Mesenchymal stem cell (in vitro differentiated cells and primary cell): ENCODE data around the gene RNLS.

Experiments
- DNase-seq: peaks from one replicate; pipeline ENCODE4 v3.0.0-alpha.2; 2013
- H2AFZ ChIP-seq: one replicate; pipeline ENCODE4 v1.6.1; 2013; ENCODE audit warnings: low read depth, mild to moderate bottlenecking, control low read depth, inconsistent platforms, low read length, moderate library complexity
- H2AK5ac ChIP-seq: 2 replicates; pipeline ENCODE4 v1.6.1; 2013; ENCODE audit warnings: low read length, moderate library complexity, mild to moderate bottlenecking, inconsistent platforms; ENCODE audit not compliant: severe bottlenecking
- H2BK120ac ChIP-seq: one replicate; pipeline ENCODE4 v1.6.1; 2013; ENCODE audit warnings: low read depth, mild to moderate bottlenecking, inconsistent platforms, low read length, moderate library complexity
- H2BK12ac ChIP-seq, 2 experiments: one replicate each; pipeline ENCODE4 v1.6.1; 2013; ENCODE audit warnings: inconsistent platforms in 2 of 2, low read length in 2 of 2, mild to moderate bottlenecking in 2 of 2, moderate library complexity in 2 of 2, control low read depth in 1 of 2
- H2BK15ac ChIP-seq: one replicate; pipeline ENCODE4 v1.6.1; 2013; ENCODE audit warnings: mild to moderate bottlenecking, low read depth, inconsistent platforms; ENCODE audit not compliant: poor library complexity, severe bottlenecking
- H2BK5ac ChIP-seq: 2 replicates; pipeline ENCODE4 v1.6.1; 2013; ENCODE audit warnings: low read depth, mild to moderate bottlenecking, low read length, control low read depth, inconsistent platforms; ENCODE audit not compliant: poor library complexity, severe bottlenecking
- H3K14ac ChIP-seq, 2 experiments: one replicate each; pipeline ENCODE4 v1.6.1; 2013; ENCODE audit warnings: inconsistent platforms in 2 of 2, low read length in 2 of 2, control low read depth in 1 of 2, mild to moderate bottlenecking in 1 of 2, moderate library complexity in 1 of 2
- H3K18ac ChIP-seq, 2 experiments: one replicate each; pipeline ENCODE4 v1.6.1; 2013; ENCODE audit warnings: inconsistent platforms in 2 of 2, low read length in 2 of 2, control low read depth in 1 of 2, low read depth in 1 of 2, mild to moderate bottlenecking in 1 of 2
- H3K23ac ChIP-seq, 2 experiments: one replicate each; pipeline ENCODE4 v1.6.1; 2013; ENCODE audit warnings: inconsistent platforms in 2 of 2, low read length in 2 of 2, mild to moderate bottlenecking in 2 of 2, moderate library complexity in 2 of 2, control low read depth in 1 of 2
- H3K27ac ChIP-seq: 2 replicates; pipeline ENCODE4 v1.5.1; 2013; ENCODE audit warnings: mild to moderate bottlenecking, moderate library complexity, low read length, control low read depth, inconsistent platforms; ENCODE audit not compliant: poor library complexity, severe bottlenecking
- H3K27me3 ChIP-seq, 2 experiments: 2 replicates each; pipeline versions ENCODE4 v1.6.1 to v1.7.0; 2013; ENCODE audit warnings: low read length in 2 of 2, mild to moderate bottlenecking in 2 of 2, moderate library complexity in 2 of 2, control low read depth in 1 of 2, inconsistent platforms in 1 of 2; ENCODE audit not compliant: control insufficient read depth in 1 of 2, insufficient read depth in 1 of 2
- H3K36me3 ChIP-seq, 2 experiments: 2 replicates each; pipeline versions ENCODE4 v1.6.1 to v1.7.0; 2013; ENCODE audit warnings: low read length in 2 of 2, control low read depth in 1 of 2, inconsistent platforms in 1 of 2, low read depth in 1 of 2, mild to moderate bottlenecking in 1 of 2; ENCODE audit not compliant: insufficient read depth in 2 of 2, control insufficient read depth in 1 of 2
- H3K4ac ChIP-seq, 2 experiments: one replicate each; pipeline ENCODE4 v1.6.1; 2013; ENCODE audit warnings: inconsistent platforms in 2 of 2, low read length in 2 of 2, mild to moderate bottlenecking in 2 of 2, moderate library complexity in 2 of 2, control low read depth in 1 of 2, low read depth in 1 of 2
- H3K4me1 ChIP-seq: 2 replicates; pipeline ENCODE4 v1.6.1; 2013; ENCODE audit warnings: low read depth, low read length, control low read depth; ENCODE audit not compliant: control insufficient read depth, insufficient read depth
- H3K4me2 ChIP-seq: 2 replicates; pipeline ENCODE4 v1.6.1; 2013; ENCODE audit warnings: low read length, mild to moderate bottlenecking, inconsistent platforms; ENCODE audit not compliant: poor library complexity, severe bottlenecking
- H3K4me3 ChIP-seq, 2 experiments: 2 replicates each; pipeline versions ENCODE4 v1.5.1 to v1.7.0; 2013; ENCODE audit warnings: low read length in 2 of 2, mild to moderate bottlenecking in 2 of 2, control low read depth in 1 of 2, low read depth in 1 of 2; ENCODE audit not compliant: insufficient read depth in 1 of 2
- H3K79me1 ChIP-seq: replicated peaks from 2 replicates; pipeline ENCODE4 v1.6.1; 2013; ENCODE audit warnings: mild to moderate bottlenecking, control low read depth, low read length, inconsistent platforms; ENCODE audit not compliant: poor library complexity, severe bottlenecking
- H3K9ac ChIP-seq: 2 replicates; pipeline ENCODE4 v1.7.0; 2013; ENCODE audit warnings: mild to moderate bottlenecking, low read length, moderate library complexity
- H3K9me3 ChIP-seq: 2 replicates; pipeline ENCODE4 v1.7.0; 2013; ENCODE audit warnings: mild to moderate bottlenecking, low read length; ENCODE audit not compliant: control insufficient read depth
- H4K8ac ChIP-seq: one replicate; pipeline ENCODE4 v1.6.1; 2013; ENCODE audit warnings: inconsistent platforms, mild to moderate bottlenecking, low read length, moderate library complexity
- H4K91ac ChIP-seq: one replicate; pipeline ENCODE4 v1.6.1; 2013; ENCODE audit warnings: mild to moderate bottlenecking, low read length, inconsistent platforms
- WGBS: methylation state at CpG from one replicate; pipeline ENCODE4 v1.1.7; 2013; ENCODE audit warnings: mixed read lengths; 5-methylcytosine and 5-hydroxymethylcytosine counted together

RNLS gene

GRCh38 chr10:88540351-88540750 lies 42.8 kb downstream of the RNLS start:
- no peak overlapping the region for H3K9ac ChIP-seq

DNA sequence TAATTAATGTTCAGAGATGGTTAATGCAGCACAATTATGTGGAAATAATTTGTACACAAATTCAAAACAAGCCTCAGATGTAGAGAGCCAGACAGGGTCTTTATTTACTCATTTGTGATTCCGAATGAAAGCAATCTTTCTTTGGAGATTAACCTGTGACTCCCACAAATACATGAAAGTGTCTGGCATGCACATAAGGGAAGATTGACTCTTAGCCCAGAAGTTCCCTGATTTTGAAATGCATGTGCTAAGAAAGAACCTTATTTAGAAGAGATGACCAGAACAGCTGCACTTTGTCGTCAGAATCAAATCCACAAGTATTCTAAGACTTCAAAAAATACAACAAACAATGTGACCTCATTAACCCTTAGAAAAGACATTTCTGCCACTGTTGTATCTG lies 45.1 kb downstream of the RNLS start:
- Histone ChIP-seq H4K8ac (no peak overlapping the region), H3K27ac (no peak overlapping the region), H2BK12ac (no peak overlapping the region), H3K36me3 (no peaks in the 10 kb centered on the region), H3K4me1 (no peaks in the 10 kb centered on the region), H3K4ac (no peak overlapping the region), H3K4me2 (no peak overlapping the region), H2AFZ (no peak overlapping the region), H2BK5ac (no peak overlapping the region), H3K79me1 (no peaks in the 10 kb centered on the region), H3K23ac (no peak overlapping the region), H2AK5ac (no peak overlapping the region), H3K9ac (no peak overlapping the region), H3K9me3 (no peaks in the 10 kb centered on the region), H4K91ac (no peak overlapping the region), H3K18ac (no peak overlapping the region), H2BK15ac (no peak overlapping the region), H3K4me3 (no peak overlapping the region), H3K14ac (no peak overlapping the region), H2BK120ac (no peak overlapping the region), H3K27me3 (no peaks in the 10 kb centered on the region)
- DNase-seq: peak; percentile 86
- 0% methylated on average over 1 of the region's 2 CpGs for WGBS

More at GRCh38 chr10:88540351-88540750, 42.8 kb downstream of the RNLS start:
- H3K4me3 ChIP-seq: no peak overlapping the region
- no peak overlapping the region for H2AK5ac ChIP-seq
- no peak overlapping the region for H2BK5ac ChIP-seq
- H4K8ac ChIP-seq: no peak overlapping the region
- H3K27ac ChIP-seq: no peak overlapping the region
- no peak overlapping the region for H2BK120ac ChIP-seq
- no peak overlapping the region for H3K18ac ChIP-seq
- H3K23ac ChIP-seq: no peak overlapping the region
- no peaks in the 10 kb centered on the region for H3K79me1 ChIP-seq
- no peaks in the 10 kb centered on the region for H3K27me3 ChIP-seq
- no peak overlapping the region for H2BK15ac ChIP-seq
- H2BK12ac ChIP-seq: no peak overlapping the region
- DNase-seq: no peak
- WGBS: 47% methylated on average over 1 of the region's 1 CpG
- H4K91ac ChIP-seq: no peak overlapping the region
- H3K36me3 ChIP-seq: no peaks in the 10 kb centered on the region
- H3K4me2 ChIP-seq: no peak overlapping the region
- H3K9me3 ChIP-seq: no peaks in the 10 kb centered on the region
- H3K4ac ChIP-seq: no peak overlapping the region
- no peaks in the 10 kb centered on the region for H3K4me1 ChIP-seq
- H3K14ac ChIP-seq: no peak overlapping the region
- H2AFZ ChIP-seq: no peak overlapping the region

DNA sequence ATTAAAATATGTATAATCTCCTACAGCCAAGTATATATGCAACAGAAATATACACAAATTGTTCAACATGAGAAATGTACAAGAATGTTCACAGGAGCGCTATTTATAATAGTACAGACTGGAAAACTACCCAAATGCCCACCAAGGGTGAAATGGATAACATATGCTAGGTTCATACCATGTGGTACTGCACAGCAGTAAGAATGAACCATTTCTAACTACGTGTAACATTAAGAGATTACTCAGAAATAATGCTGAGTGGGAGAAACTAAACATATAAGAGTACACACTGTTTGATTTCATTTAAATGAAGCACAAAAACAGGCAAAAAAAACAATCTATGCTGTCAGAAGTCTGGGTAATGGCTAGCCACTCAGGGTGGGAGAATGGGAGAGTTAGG lies 45.8 kb downstream of the RNLS start:
- no peaks in the 10 kb centered on the region for H3K27me3 ChIP-seq
- H2BK12ac ChIP-seq: no peak overlapping the region
- no peaks in the 10 kb centered on the region for H3K36me3 ChIP-seq
- H3K9ac ChIP-seq: no peak overlapping the region
- no peak overlapping the region for H2BK5ac ChIP-seq
- no peak overlapping the region for H3K14ac ChIP-seq
- H3K9me3 ChIP-seq: no peaks in the 10 kb centered on the region
- no peaks in the 10 kb centered on the region for H3K4me1 ChIP-seq
- H4K8ac ChIP-seq: no peak overlapping the region
- H3K4ac ChIP-seq: no peak overlapping the region
- no peak overlapping the region for H3K23ac ChIP-seq
- H3K18ac ChIP-seq: no peak overlapping the region
- H2AFZ ChIP-seq: no peak overlapping the region
- H3K79me1 ChIP-seq: no peaks in the 10 kb centered on the region
- whole genome bisulfite sequencing: 100% methylated on average over 1 of the region's 2 CpGs
- no peak overlapping the region for H2AK5ac ChIP-seq
- H4K91ac ChIP-seq: no peak overlapping the region
- no peak overlapping the region for H2BK120ac ChIP-seq
- no peak for DNase-seq
- no peak overlapping the region for H3K27ac ChIP-seq
- no peak overlapping the region for H3K4me3 ChIP-seq
- H2BK15ac ChIP-seq: no peak overlapping the region
- H3K4me2 ChIP-seq: no peak overlapping the region

DNA sequence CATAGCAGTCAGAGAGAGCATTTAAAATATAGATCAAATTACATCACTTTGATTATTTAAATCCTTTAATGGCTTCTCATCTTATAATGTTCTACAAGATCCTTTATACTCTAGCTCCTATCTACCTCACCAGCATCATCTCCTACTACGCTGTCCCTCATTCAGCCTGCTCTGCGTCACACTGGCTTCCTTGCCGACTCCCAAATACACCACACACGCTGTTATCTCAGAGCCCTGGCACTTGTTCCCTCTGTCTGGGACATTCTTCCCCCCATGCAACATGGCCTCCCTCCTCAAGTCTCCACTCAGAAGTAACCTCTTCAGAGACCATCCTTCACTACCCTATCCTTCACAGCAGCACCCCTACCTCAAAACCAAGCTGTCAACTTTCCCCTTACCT lies 46.7 kb downstream of the RNLS start:
- Histone ChIP-seq H3K14ac (no peak overlapping the region), H3K36me3 (no peaks in the 10 kb centered on the region), H2AFZ (no peak overlapping the region), H4K8ac (no peak overlapping the region), H2BK120ac (no peak overlapping the region), H3K9me3 (no peaks in the 10 kb centered on the region), H3K27me3 (no peaks in the 10 kb centered on the region), H3K4ac (no peak overlapping the region), H2BK5ac (no peak overlapping the region), H3K27ac (no peak overlapping the region), H3K23ac (no peak overlapping the region), H3K18ac (no peak overlapping the region), H2BK12ac (no peak overlapping the region), H3K4me1 (no peaks in the 10 kb centered on the region), H3K9ac (no peak overlapping the region), H4K91ac (no peak overlapping the region), H3K4me2 (no peak overlapping the region), H3K79me1 (no peaks in the 10 kb centered on the region), H2AK5ac (no peak overlapping the region), H3K4me3 (no peak overlapping the region), H2BK15ac (no peak overlapping the region)
- DNase-seq: no peak
- WGBS: 94% methylated on average over 4 of the region's 4 CpGs
